Panc1 (cell line): Measurements from ENCODE around the gene PLEKHO2. TPM values are rescaled to one million over a fixed set of nuclear protein-coding genes. Genes with fewer than 3 reads are reported as not detected.
A peak's percentile ranks its signal among the peaks of the same experiment; 100 is the strongest.

Source experiments
- ATAC-seq: fragments of 200-7000 bp; cut with Tn5 transposase; 2 replicates; pipeline ENCODE4 v1.9.1; 2020; ENCODE audit warnings: mild to moderate bottlenecking, moderate library complexity
- BruUV-seq: library from RNA; stranded (reverse); fragments of 400-500 nt; replicated peaks from 2 replicates; lab custom pipeline; 2021; lab: Mats Ljungman, UMichigan
- CTCF ChIA-PET: fragments of 300-600 bp; sonication (Branson Sonifier 250); formaldehyde crosslinking; loops from one replicate; lab custom pipeline; 2022; ENCODE audit warnings: antibody characterized with exemption; lab: Charles Lee
- POLR2A ChIA-PET: fragments of 300-600 bp; sonication (Branson Sonifier 250); formaldehyde crosslinking; loops from one replicate; lab custom pipeline; 2022; ENCODE audit warnings: antibody characterized with exemption; lab: Charles Lee
- DNase-seq: peaks from one replicate; pipeline ENCODE4 v3.0.0-alpha.2; 2010; ENCODE audit warnings: low read depth, low spot score
- H3K27ac ChIP-seq: 2 replicates; pipeline ENCODE4 v1.5.1; 2011; ENCODE audit warnings: mild to moderate bottlenecking, low read length, inconsistent platforms
- H3K27me3 ChIP-seq: fragments of 200-500 bp; sonication (Bioruptor generic); 2 replicates; pipeline ENCODE4 v1.6.0; 2014; ENCODE audit warnings: low read length, inconsistent platforms; ENCODE audit not compliant: control insufficient read depth, insufficient read depth
- H3K36me3 ChIP-seq: fragments of 200-500 bp; sonication (Bioruptor generic); 2 replicates; pipeline ENCODE4 v1.5.1; 2014; ENCODE audit warnings: inconsistent platforms, mild to moderate bottlenecking, low read length, moderate library complexity; ENCODE audit not compliant: control insufficient read depth, insufficient read depth
- H3K4me1 ChIP-seq: 2 replicates; pipeline ENCODE4 v1.5.1; 2011; ENCODE audit warnings: inconsistent platforms, mild to moderate bottlenecking, low read length, moderate library complexity; ENCODE audit not compliant: control insufficient read depth, insufficient read depth
- H3K4me3 ChIP-seq, 2 experiments: 2 replicates each; pipeline ENCODE4 v1.5.1; 2011 to 2012; ENCODE audit warnings: low read depth in 2 of 2, low read length in 2 of 2, mild to moderate bottlenecking in 2 of 2, inconsistent platforms in 1 of 2, moderate library complexity in 1 of 2
- H3K9me3 ChIP-seq: fragments of 200-500 bp; sonication (Bioruptor generic); 2 replicates; pipeline ENCODE4 v1.5.1; 2014; ENCODE audit warnings: low read depth, mild to moderate bottlenecking, inconsistent platforms, low read length, moderate library complexity; ENCODE audit not compliant: control insufficient read depth, insufficient read depth
- CTCF ChIP-seq: fragments of 450-650 bp; IDR thresholded peaks from 2 replicates; pipeline ENCODE4 v1.5.1; 2017; ENCODE audit warnings: mild to moderate bottlenecking
- POLR2AphosphoS5 ChIP-seq: IDR thresholded peaks from 2 replicates; pipeline ENCODE4 v1.6.1; 2012; ENCODE audit warnings: mild to moderate bottlenecking, low read depth, low read length, moderate library complexity
- REST ChIP-seq, 2 experiments: IDR thresholded peaks; 2 replicates each; pipeline ENCODE4 v1.6.1; 2011 to 2012; ENCODE audit warnings: low read depth in 2 of 2, control low read depth in 1 of 2, low read length in 1 of 2, mild to moderate bottlenecking in 1 of 2, moderate library complexity in 1 of 2; ENCODE audit not compliant: insufficient read depth in 1 of 2
- SIN3A ChIP-seq: IDR thresholded peaks from 2 replicates; pipeline ENCODE4 v1.6.1; 2012; ENCODE audit warnings: low read depth, mild to moderate bottlenecking, low read length, moderate library complexity, borderline replicate concordance; ENCODE audit not compliant: insufficient read depth
- TCF7L2 ChIP-seq: IDR thresholded peaks from 2 replicates; pipeline ENCODE4 v1.6.1; 2011; ENCODE audit warnings: mild to moderate bottlenecking, low read depth, low read length, inconsistent platforms
- in situ Hi-C: cut with HindIII; loops from 2 replicates; pipeline ENCODE4 v1.10.0; 2016; ENCODE audit warnings: low sequenced_read_pairs, low pct_unique_long_range_greater_than_20kb
- intact Hi-C: fragments of 100-400 bp; cut with micrococcal nuclease; formaldehyde crosslinking; loops from one replicate; pipeline ENCODE4 v1.10.0; 2022; ENCODE audit not compliant: unreplicated experiment
- total RNA-seq: library from RNA; stranded (reverse); gene quantifications from one replicate; pipeline ENCODE4 v1.2.1, GENCODE V29; 2021; ENCODE audit not compliant: unreplicated experiment

Gene PLEKHO2
- total RNA-seq, 1 experiment from 2014 or later: 11.1 TPM

- no peak for DNase-seq
- ATAC-seq: peak; percentile 15
- peak overlapping the region; percentile 91 for H3K27ac ChIP-seq
- BruUV-seq: TSS peak; percentile 94
- no peaks in the 10 kb centered on the region for H3K9me3 ChIP-seq
- intact Hi-C loops (no loop called here), in situ Hi-C loops (no loop called here)
- TF ChIP-seq POLR2AphosphoS5: no peak
- 0 out of 2 replicates have a peak, but pooled peaks have one; percentile 44 for TF ChIP-seq SIN3A
- ChIA-PET CTCF (no interaction called here), POLR2A (no interaction called here)
- peaks cover 10% of the 10 kb centered on the region for H3K4me1 ChIP-seq
- peak overlapping the region; percentile 87 to 88 for H3K4me3 ChIP-seq
- no peaks in the 10 kb centered on the region for H3K27me3 ChIP-seq
- H3K36me3 ChIP-seq: no peaks in the 10 kb centered on the region
Measured at GRCh38 chr15:64842096-64842939, 603 bp downstream of the PLEKHO2 start.

GRCh38 chr15:64842986-64843561 is 1.4 kb downstream of the PLEKHO2 start:
- DNase-seq: no peak
- BruUV-seq: no TSS peak

More at GRCh38 chr15:64842986-64843561, 1.4 kb downstream of the PLEKHO2 start:
- H3K27ac ChIP-seq: peak overlapping the region; percentile 91
- CTCF ChIA-PET: interaction anchor here (0.6 kb wide), 1 partner anchor 351 kb away, joined by 4 read pairs; no protein-coding TSS in a partner anchor
- intact Hi-C loops: no loop called here
- in situ Hi-C loops: no loop called here
- H3K4me1 ChIP-seq: peaks cover 10% of the 10 kb centered on the region
- H3K4me3 ChIP-seq: peak overlapping the region; percentile 87 to 88
- POLR2A ChIA-PET: no interaction called here
- TF ChIP-seq REST (IDR thresholded peaks at IDR 0.05; ENCODE audit: insufficient read depth in 1 of 2, low read depth in 2 of 2, low read length in 1 of 2) (no peak), SIN3A (no peak), POLR2AphosphoS5 (no peak), TCF7L2 (no peak), CTCF (no peak)
- no peaks in the 10 kb centered on the region for H3K27me3 ChIP-seq
- H3K9me3 ChIP-seq: no peaks in the 10 kb centered on the region
- no peaks in the 10 kb centered on the region for H3K36me3 ChIP-seq
- no peak for ATAC-seq
